Esophagus squamous epithelium (tissue), 4 donors: ENCODE results near the gene SRA1.

Source experiments
- CTCF ChIP-seq, 6 experiments: fragments of 450-650 bp in 4 of 6; fragments of 200-600 bp in 2 of 6; sonication (generic) in 2 of 6; IDR thresholded peaks; one replicate each; pipeline ENCODE4 v1.5.1; 2016 to 2019; ENCODE audit warnings: antibody characterized with exemption in 6 of 6, mild to moderate bottlenecking in 4 of 6, moderate library complexity in 4 of 6
- POLR2A ChIP-seq, 4 donors: fragments of 450-650 bp; IDR thresholded peaks; one replicate each; pipeline ENCODE4 v1.6.1; 2017; ENCODE audit warnings: antibody characterized with exemption in 4 of 4, mild to moderate bottlenecking in 4 of 4, moderate library complexity in 3 of 4

- no peak for TF ChIP-seq CTCF (IDR thresholded peaks at IDR 0.05)
- TF ChIP-seq POLR2A (IDR thresholded peaks at IDR 0.05): no peak
Measured at GRCh38 chr5:140602147-140602546, 44.9 kb upstream of the SRA1 start.
